HL-60 (cell line): ENCODE results near the gene PRMT9.

ENCODE experiments used
- CTCF ChIP-seq: IDR thresholded peaks from one replicate; pipeline ENCODE4 v1.5.1; 2011; ENCODE audit warnings: low read length, control low read depth, inconsistent platforms; ENCODE audit not compliant: insufficient read depth
- GABPA ChIP-seq: IDR thresholded peaks from 2 replicates; pipeline ENCODE4 v1.6.1; 2012; ENCODE audit warnings: low read depth

GRCh38 chr4:147605499-147605898 lies 78.5 kb downstream of the PRMT9 start:
- no peak for TF ChIP-seq CTCF
- TF ChIP-seq GABPA: no peak
